Endodermal cell (in vitro differentiated cells): ENCODE data around the gene CNPY4. TPM values are rescaled to one million over a fixed set of nuclear protein-coding genes. Genes with fewer than 3 reads are reported as not detected.

Experiments used
- DNase-seq: peaks from one replicate; pipeline ENCODE4 v3.0.0-alpha.2; 2017
- H3K27ac ChIP-seq: 2 replicates; pipeline ENCODE4 v1.5.1; 2013; ENCODE audit warnings: mild to moderate bottlenecking, low read depth, low read length, moderate library complexity
- H3K27me3 ChIP-seq: 2 replicates; pipeline ENCODE4 v1.6.1; 2013; ENCODE audit warnings: mild to moderate bottlenecking, low read length, moderate library complexity; ENCODE audit not compliant: insufficient read depth, control insufficient read depth, poor library complexity, severe bottlenecking
- H3K36me3 ChIP-seq: 2 replicates; pipeline ENCODE4 v1.7.0; 2013; ENCODE audit warnings: mild to moderate bottlenecking, low read length, moderate library complexity; ENCODE audit not compliant: control insufficient read depth, insufficient read depth
- H3K4me1 ChIP-seq: one replicate; pipeline ENCODE4 v1.7.0; 2013; ENCODE audit warnings: low read length; ENCODE audit not compliant: control insufficient read depth, insufficient read depth
- H3K4me3 ChIP-seq: 2 replicates; pipeline ENCODE4 v1.5.1; 2013; ENCODE audit warnings: mild to moderate bottlenecking, low read length, moderate library complexity
- H3K9ac ChIP-seq: 2 replicates; pipeline ENCODE4 v1.6.1; 2013; ENCODE audit warnings: mild to moderate bottlenecking, low read length, moderate library complexity; ENCODE audit not compliant: poor library complexity, severe bottlenecking; ENCODE audit errors: extremely low read depth
- H3K9me3 ChIP-seq: 2 replicates; pipeline ENCODE4 v1.6.1; 2013; ENCODE audit warnings: mild to moderate bottlenecking, low read length, moderate library complexity; ENCODE audit not compliant: control insufficient read depth
- H3K27ac Mint-ChIP-seq: 2 replicates; pipeline ENCODE4 v1.8.0; 2020; ENCODE audit warnings: mixed read lengths
- H3K27me3 Mint-ChIP-seq: 2 replicates; pipeline ENCODE4 v1.8.0; 2021; ENCODE audit warnings: mild to moderate bottlenecking, mixed read lengths; ENCODE audit not compliant: insufficient read depth
- H3K36me3 Mint-ChIP-seq: 2 replicates; pipeline ENCODE4 v1.8.0; 2020; ENCODE audit warnings: low read depth, mixed read lengths
- H3K4me1 Mint-ChIP-seq: 2 replicates; pipeline ENCODE4 v1.8.0; 2020; ENCODE audit warnings: mixed read lengths
- H3K4me3 Mint-ChIP-seq: 2 replicates; pipeline ENCODE4 v1.8.0; 2020; ENCODE audit warnings: mild to moderate bottlenecking, moderate library complexity, mixed read lengths
- H3K9me3 Mint-ChIP-seq: 2 replicates; pipeline ENCODE4 v1.8.0; 2020; ENCODE audit warnings: mild to moderate bottlenecking, mixed read lengths
- CTCF ChIP-seq: fragments of 200-600 bp; sonication (generic); conservative IDR thresholded peaks from 2 replicates; pipeline ENCODE4 v1.5.0; 2021; ENCODE audit warnings: antibody characterized with exemption, mild to moderate bottlenecking
- WGBS, 2 experiments: methylation state at CpG; one replicate each; pipeline versions ENCODE4 v1.1.5 to v1.1.7; 2013; ENCODE audit warnings: missing lambda C conversion rate in 2 of 2, mixed read lengths in 1 of 2; ENCODE audit not compliant: insufficient coverage in 1 of 2, insufficient read length in 1 of 2; 5-methylcytosine and 5-hydroxymethylcytosine counted together
- total RNA-seq, 2 donors: library from RNA; stranded (reverse); fragmentation: NEBNext Ultra II Directional in 1 of 2; extraction: Animal tissue kit (Norgen Biotek cat#: 25700) in 1 of 2; gene quantifications; 2 replicates in 1 of 2; 3 replicates in 1 of 2; pipeline ENCODE4 v1.2.1, GENCODE V29; 2021

The CNPY4 gene
- total RNA-seq, 2 donors from 2014 or later = 16.2 to 19.4 TPM

- no peaks in the 10 kb centered on the region for H3K27me3 ChIP-seq
- no peaks in the 10 kb centered on the region for H3K9me3 ChIP-seq
- peak within 1 kb of the TSS; percentile 92 for H3K4me3 ChIP-seq
- Mint-ChIP-seq H3K4me3 (peak within 1 kb of the TSS; percentile 89), H3K4me1 (peaks cover 17% of the 10 kb centered on the region), H3K36me3 (peaks cover 62% of the 10 kb centered on the region), H3K27ac (peak within 1 kb of the TSS; percentile 97), H3K27me3 (no peaks in the 10 kb centered on the region), H3K9me3 (no peaks in the 10 kb centered on the region)
- H3K36me3 ChIP-seq = peaks cover 51% of the 10 kb centered on the region
- WGBS, 2 experiments = 0% methylated on average over 59 to 80 of the region's 80 CpGs
- DNase-seq = peak; percentile 99
- peaks cover 6% of the 10 kb centered on the region for H3K4me1 ChIP-seq
- peak within 1 kb of the TSS; percentile 100 for H3K9ac ChIP-seq
- peak within 1 kb of the TSS; percentile 99 for H3K27ac ChIP-seq
- no peak for TF ChIP-seq CTCF
These were observed 18.2 kb upstream of the CNPY4 start, which contains the start of the genes AP4M1 and MCM7 for GRCh38 chr7:100101016-100101862. AP4M1 (plus strand) TSS chr7:100101643; CDS start chr7:100101715, 72 bp downstream. MCM7 (minus strand) TSS chr7:100101397; CDS start chr7:100101294, 103 bp downstream.

- peaks cover 44% of the 10 kb centered on the region for H3K36me3 ChIP-seq
- peak overlapping the region; percentile 92 for H3K4me3 ChIP-seq
- peaks cover 6% of the 10 kb centered on the region for H3K4me1 ChIP-seq
- Mint-ChIP-seq H3K9me3 (no peaks in the 10 kb centered on the region), H3K27me3 (no peaks in the 10 kb centered on the region), H3K4me3 (peak overlapping the region; percentile 89), H3K36me3 (peaks cover 59% of the 10 kb centered on the region), H3K27ac (peak overlapping the region; percentile 97), H3K4me1 (peaks cover 17% of the 10 kb centered on the region)
- H3K9me3 ChIP-seq = no peaks in the 10 kb centered on the region
- WGBS, 2 experiments = 74 to 90% methylated on average over 10 to 17 of the region's 17 CpGs
- H3K9ac ChIP-seq = peak overlapping the region; percentile 100
- TF ChIP-seq CTCF = no peak
- no peak overlapping the region for H3K27ac ChIP-seq
- no peaks in the 10 kb centered on the region for H3K27me3 ChIP-seq
- no peak for DNase-seq
These were observed 16.2 kb upstream of the CNPY4 start for GRCh38 chr7:100102950-100103840.

- Mint-ChIP-seq H3K27me3 (no peaks in the 10 kb centered on the region), H3K9me3 (no peaks in the 10 kb centered on the region), H3K27ac (no peak overlapping the region), H3K36me3 (peaks cover 60% of the 10 kb centered on the region), H3K4me1 (no peaks in the 10 kb centered on the region), H3K4me3 (no peak overlapping the region)
- Histone ChIP-seq H3K4me3 (no peak overlapping the region), H3K9ac (no peak overlapping the region), H3K27ac (no peak overlapping the region), H3K27me3 (no peaks in the 10 kb centered on the region), H3K36me3 (peaks cover 43% of the 10 kb centered on the region), H3K4me1 (no peaks in the 10 kb centered on the region), H3K9me3 (no peaks in the 10 kb centered on the region)
- TF ChIP-seq CTCF = no peak
- WGBS, 2 experiments = 90 to 100% methylated on average over 1 to 4 of the region's 4 CpGs
- DNase-seq = no peak
These were observed 13.9 kb upstream of the CNPY4 start for GRCh38 chr7:100105534-100105933.
